A549 (cell line): ENCODE results near the gene PRPF40A.

ENCODE experiments used
- POLR2A ChIP-seq: IDR thresholded peaks from 2 replicates; pipeline ENCODE4 v1.6.1; 2012; ENCODE audit warnings: mild to moderate bottlenecking, low read length
- RAD21 ChIP-seq, 2 experiments: fragments of >200 bp in 1 of 2; sonication (Bioruptor Twin) in 1 of 2; formaldehyde crosslinking in 1 of 2; IDR thresholded peaks in 1 of 2; conservative IDR thresholded peaks in 1 of 2; 2 replicates in 1 of 2; 3 replicates in 1 of 2; pipeline ENCODE4 v1.6.1; 2012 to 2018; ENCODE audit warnings: inconsistent platforms in 1 of 2
- TFCP2L1 ChIP-seq: fragments of 250-450 bp; sonication (Bioruptor Pico); IDR thresholded peaks from 2 replicates; pipeline ENCODE4 v1.5.0; 2021; ENCODE audit warnings: mild to moderate bottlenecking
- TF ChIP-seq, protein P1 (sequence below): fragments of >200 bp; sonication (Bioruptor Twin); formaldehyde crosslinking; IDR thresholded peaks from 3 replicates; pipeline ENCODE4 v1.5.1; 2016
- TF ChIP-seq, protein P2 (sequence below): IDR thresholded peaks from 2 replicates; pipeline ENCODE4 v1.6.1; 2012

DNA sequence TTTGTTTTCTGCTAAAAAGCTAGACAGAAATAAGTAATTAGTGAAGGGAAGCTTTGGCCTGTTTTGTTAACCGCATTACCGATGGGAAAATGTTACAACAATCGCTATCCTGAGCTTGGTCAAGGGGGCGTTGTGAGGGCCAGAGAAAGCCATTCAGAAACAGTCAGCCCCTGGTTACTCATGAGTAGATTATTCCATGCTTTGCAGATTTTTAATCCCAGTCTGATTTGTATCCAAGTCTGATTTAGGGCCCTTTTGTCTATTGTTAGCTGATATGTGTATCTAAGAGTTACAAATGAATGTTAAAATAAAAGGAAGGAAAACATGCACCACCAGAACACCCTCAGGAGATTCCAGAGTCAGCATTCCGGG, 99.1 kb downstream of the PRPF40A start:
- TF ChIP-seq, protein P1, sequence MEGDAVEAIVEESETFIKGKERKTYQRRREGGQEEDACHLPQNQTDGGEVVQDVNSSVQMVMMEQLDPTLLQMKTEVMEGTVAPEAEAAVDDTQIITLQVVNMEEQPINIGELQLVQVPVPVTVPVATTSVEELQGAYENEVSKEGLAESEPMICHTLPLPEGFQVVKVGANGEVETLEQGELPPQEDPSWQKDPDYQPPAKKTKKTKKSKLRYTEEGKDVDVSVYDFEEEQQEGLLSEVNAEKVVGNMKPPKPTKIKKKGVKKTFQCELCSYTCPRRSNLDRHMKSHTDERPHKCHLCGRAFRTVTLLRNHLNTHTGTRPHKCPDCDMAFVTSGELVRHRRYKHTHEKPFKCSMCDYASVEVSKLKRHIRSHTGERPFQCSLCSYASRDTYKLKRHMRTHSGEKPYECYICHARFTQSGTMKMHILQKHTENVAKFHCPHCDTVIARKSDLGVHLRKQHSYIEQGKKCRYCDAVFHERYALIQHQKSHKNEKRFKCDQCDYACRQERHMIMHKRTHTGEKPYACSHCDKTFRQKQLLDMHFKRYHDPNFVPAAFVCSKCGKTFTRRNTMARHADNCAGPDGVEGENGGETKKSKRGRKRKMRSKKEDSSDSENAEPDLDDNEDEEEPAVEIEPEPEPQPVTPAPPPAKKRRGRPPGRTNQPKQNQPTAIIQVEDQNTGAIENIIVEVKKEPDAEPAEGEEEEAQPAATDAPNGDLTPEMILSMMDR, result no peak
- TF ChIP-seq TFCP2L1 (CRISPR knock-in tag) (no peak), RAD21 (conservative IDR thresholded peaks at IDR 0.05 in 1 of 2, IDR thresholded peaks at IDR 0.05 in 1 of 2) (no peak), POLR2A (no peak)
- TF ChIP-seq, protein P2, sequence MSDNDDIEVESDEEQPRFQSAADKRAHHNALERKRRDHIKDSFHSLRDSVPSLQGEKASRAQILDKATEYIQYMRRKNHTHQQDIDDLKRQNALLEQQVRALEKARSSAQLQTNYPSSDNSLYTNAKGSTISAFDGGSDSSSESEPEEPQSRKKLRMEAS, result no peak
